ENCODE data around the gene KIFAP3.
"Not testable (repeated sequence)": the region's sequence is repeated elsewhere in the genome, so short reads cannot be mapped to it uniquely, and the experiment has no call there.

KIFAP3 gene

DNA sequence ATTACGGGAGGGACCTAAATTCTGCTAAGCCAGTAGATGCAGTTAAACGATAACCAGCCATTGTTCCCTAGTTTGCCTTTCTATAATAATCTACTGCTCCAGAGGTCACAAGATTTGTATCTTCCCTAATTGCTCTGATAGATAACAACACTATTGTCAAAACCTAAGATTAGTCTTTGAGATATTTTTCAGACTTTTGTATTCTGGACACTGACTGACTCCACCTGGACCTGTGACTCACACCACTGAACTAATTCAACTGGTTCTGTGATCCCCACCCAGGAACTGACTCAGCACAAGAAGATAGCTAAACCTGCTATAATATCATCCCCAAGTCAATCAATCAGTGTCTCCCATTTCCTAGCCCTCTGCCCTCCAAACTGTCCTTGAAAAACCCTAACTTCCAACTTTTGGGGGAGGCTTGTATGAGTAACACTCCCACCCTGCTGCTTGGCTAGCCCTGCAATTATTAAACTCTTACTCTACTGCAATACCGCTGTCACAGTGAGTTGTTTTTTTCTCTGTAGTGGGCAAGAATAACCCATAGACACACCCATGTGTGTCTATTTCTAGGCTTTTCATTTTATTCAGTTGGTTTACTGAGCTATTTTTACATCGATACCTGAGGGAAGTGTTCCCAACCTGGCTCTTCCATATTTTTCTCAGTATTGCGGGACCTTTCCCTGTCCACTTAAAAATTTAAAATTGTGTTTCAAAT lies 11.2 kb downstream of the KIFAP3 start:
- DNase-seq (ENCODE audit: low read depth, low spot score) = no peak
- no peaks in the 10 kb centered on the region for H3K4me1 ChIP-seq (ENCODE audit: insufficient read depth, insufficient read length)
- H3K27me3 ChIP-seq (ENCODE audit: insufficient read depth, insufficient read length) = no peaks in the 10 kb centered on the region
- H3K4me3 ChIP-seq (ENCODE audit: insufficient read length, low read depth) = no peak overlapping the region
- H3K9me3 ChIP-seq (ENCODE audit: insufficient read depth, low read length) = peaks cover 6% of the 10 kb centered on the region
- no peaks in the 10 kb centered on the region for H3K36me3 ChIP-seq (ENCODE audit: insufficient read depth, insufficient read length, low read length)
- TF ChIP-seq YY1 (IDR thresholded peaks at IDR 0.05; ENCODE audit: insufficient read depth, insufficient read length) = no peak
- no peak for TF ChIP-seq SUZ12 (IDR thresholded peaks at IDR 0.05; ENCODE audit: extremely low read depth, insufficient read depth, insufficient read length)
- no peak for TF ChIP-seq ZNF274 (IDR thresholded peaks at IDR 0.05; ENCODE audit: low read depth, low read length)
- no peak overlapping the region for H3K9ac ChIP-seq (ENCODE audit: insufficient read length, low read depth)

DNA sequence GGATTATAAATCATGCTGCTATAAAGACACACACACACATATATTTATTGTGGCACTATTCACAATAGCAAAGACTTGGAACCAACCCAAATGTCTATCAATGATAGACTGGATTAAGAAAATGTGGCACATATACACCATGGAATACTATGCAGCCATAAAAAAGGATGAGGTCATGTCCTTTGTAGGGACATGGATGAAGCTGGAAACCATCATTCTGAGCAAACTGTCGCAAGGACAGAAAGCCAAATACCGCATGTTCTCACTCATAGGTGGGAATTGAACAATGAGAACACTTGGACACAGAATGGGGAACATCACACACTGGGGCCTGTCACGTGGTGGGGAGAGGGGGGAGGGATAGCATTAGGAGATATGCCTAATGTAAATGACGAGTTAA lies 12.8 kb downstream of the KIFAP3 start:
- H3K9me3 ChIP-seq (ENCODE audit: insufficient read depth, low read length); H3K36me3 ChIP-seq (ENCODE audit: insufficient read depth, insufficient read length, low read length); H3K9ac ChIP-seq (ENCODE audit: insufficient read length, low read depth); DNase-seq (ENCODE audit: low read depth, low spot score); H3K27me3 ChIP-seq (ENCODE audit: insufficient read depth, insufficient read length); H3K4me1 ChIP-seq (ENCODE audit: insufficient read depth, insufficient read length); H3K4me3 ChIP-seq (ENCODE audit: insufficient read length, low read depth): not testable (repeated sequence)

DNA sequence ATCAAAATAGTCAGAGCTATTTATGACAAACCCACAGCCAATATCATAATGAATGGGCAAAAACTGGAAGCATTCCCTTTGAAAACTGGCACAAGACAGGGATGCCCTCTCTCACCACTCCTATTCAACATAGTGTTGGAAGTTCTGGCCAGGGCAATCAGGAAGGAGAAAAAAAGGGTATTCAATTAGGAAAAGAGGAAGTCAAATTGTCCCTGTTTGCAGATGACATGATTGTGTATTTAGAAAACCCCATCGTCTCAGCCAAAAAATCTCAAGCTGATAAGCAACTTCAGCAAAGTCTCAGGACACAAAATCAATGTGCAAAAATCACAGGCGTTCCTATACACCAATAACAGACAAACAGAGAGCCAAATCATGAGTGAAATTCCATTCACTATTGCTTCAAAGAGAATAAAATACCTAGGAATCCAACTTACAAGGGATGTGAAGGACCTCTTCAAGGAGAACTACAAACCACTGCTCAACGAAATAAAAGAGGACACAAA lies 14.4 kb downstream of the KIFAP3 start:
- not testable (repeated sequence) for H3K36me3 ChIP-seq (ENCODE audit: insufficient read depth, insufficient read length, low read length); H3K9ac ChIP-seq (ENCODE audit: insufficient read length, low read depth); H3K27me3 ChIP-seq (ENCODE audit: insufficient read depth, insufficient read length); H3K9me3 ChIP-seq (ENCODE audit: insufficient read depth, low read length); H3K4me3 ChIP-seq (ENCODE audit: insufficient read length, low read depth); H3K4me1 ChIP-seq (ENCODE audit: insufficient read depth, insufficient read length); DNase-seq (ENCODE audit: low read depth, low spot score)

DNA sequence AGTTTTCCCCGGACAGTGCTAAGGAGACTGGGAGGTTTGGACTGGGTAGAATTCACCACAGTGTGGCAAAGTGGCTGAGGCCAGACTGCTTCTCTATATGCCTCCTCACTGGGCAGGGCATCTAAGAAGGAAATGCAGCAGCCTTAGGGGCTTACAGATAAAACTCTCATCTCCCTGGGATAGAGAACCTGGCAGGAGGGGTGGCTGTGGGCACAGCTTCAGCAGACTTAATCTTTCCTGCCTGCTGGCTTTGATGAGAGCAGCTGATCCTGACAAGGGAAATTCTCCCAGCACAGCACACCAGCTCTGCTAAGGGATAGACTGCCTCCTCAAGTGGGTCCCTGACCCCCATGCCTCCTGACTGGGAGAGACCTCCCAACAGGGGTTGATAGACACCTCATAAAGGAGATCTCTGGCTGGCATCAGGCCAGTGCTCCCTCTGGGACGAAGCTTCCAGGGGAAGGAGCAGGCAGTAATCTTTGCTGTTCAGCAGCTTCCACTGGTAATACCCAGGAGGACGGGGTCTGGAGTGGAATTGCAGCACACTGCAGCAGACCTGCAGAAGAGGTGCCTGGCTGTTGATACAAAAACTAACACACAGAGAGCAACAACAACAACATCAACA lies 25.2 kb downstream of the KIFAP3 start:
- H3K9me3 ChIP-seq (ENCODE audit: insufficient read depth, low read length) = no peaks in the 10 kb centered on the region
- TF ChIP-seq SUZ12 (IDR thresholded peaks at IDR 0.05; ENCODE audit: extremely low read depth, insufficient read depth, insufficient read length) (no peak), ZNF274 (IDR thresholded peaks at IDR 0.05; ENCODE audit: low read depth, low read length) (no peak), YY1 (IDR thresholded peaks at IDR 0.05; ENCODE audit: insufficient read depth, insufficient read length) (no peak)
- no peaks in the 10 kb centered on the region for H3K36me3 ChIP-seq (ENCODE audit: insufficient read depth, insufficient read length, low read length)
- H3K4me3 ChIP-seq (ENCODE audit: insufficient read length, low read depth) = no peak overlapping the region
- H3K4me1 ChIP-seq (ENCODE audit: insufficient read depth, insufficient read length) = no peaks in the 10 kb centered on the region
- no peaks in the 10 kb centered on the region for H3K27me3 ChIP-seq (ENCODE audit: insufficient read depth, insufficient read length)
- no peak overlapping the region for H3K9ac ChIP-seq (ENCODE audit: insufficient read length, low read depth)
- no peak for DNase-seq (ENCODE audit: low read depth, low spot score)

DNA sequence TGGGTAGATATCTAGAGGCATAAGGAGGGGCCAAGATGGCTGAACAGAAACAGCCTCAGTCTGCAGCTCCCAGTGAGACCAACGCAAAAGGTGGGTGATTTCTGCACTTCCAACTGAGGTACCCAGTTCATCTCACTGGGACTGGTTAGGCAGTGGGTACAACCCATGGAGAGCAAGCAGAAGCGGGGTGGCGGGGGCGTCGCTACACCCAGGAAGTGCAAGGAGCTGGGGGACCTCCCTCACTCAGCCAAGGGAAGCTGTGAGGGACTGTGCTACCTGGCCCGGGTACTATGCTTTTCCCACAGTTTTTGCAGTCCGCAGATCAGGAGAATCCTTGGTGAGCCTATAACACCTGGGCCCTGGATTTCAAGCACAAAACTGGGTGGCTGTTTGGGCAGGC lies 26.0 kb downstream of the KIFAP3 start:
- no peak overlapping the region for H3K4me3 ChIP-seq (ENCODE audit: insufficient read length, low read depth)
- H3K9ac ChIP-seq (ENCODE audit: insufficient read length, low read depth) = no peak overlapping the region
- H3K4me1 ChIP-seq (ENCODE audit: insufficient read depth, insufficient read length) = no peaks in the 10 kb centered on the region
- H3K27me3 ChIP-seq (ENCODE audit: insufficient read depth, insufficient read length) = no peaks in the 10 kb centered on the region
- TF ChIP-seq SUZ12 (IDR thresholded peaks at IDR 0.05; ENCODE audit: extremely low read depth, insufficient read depth, insufficient read length) (no peak), YY1 (IDR thresholded peaks at IDR 0.05; ENCODE audit: insufficient read depth, insufficient read length) (no peak)
- no peaks in the 10 kb centered on the region for H3K36me3 ChIP-seq (ENCODE audit: insufficient read depth, insufficient read length, low read length)
- H3K9me3 ChIP-seq (ENCODE audit: insufficient read depth, low read length) = no peaks in the 10 kb centered on the region
- no peak for DNase-seq (ENCODE audit: low read depth, low spot score)

DNA sequence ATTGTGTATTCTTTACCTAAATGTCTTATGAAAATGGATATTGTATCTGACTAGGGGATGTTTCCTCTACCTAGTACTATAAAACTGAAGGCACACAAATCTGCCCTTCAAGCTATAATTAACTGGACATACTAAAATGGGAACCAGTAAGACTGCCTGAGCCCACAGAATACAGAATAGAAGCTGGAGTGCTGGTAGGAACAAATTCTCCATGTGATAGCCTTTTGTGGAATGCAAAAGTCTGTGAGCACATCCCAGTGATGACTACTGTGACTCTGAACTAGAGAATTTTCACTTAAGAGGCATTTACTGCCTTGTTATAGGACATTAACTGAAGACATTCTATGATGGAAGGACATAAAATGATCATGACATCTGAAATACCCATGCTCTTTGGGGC lies 30.3 kb downstream of the KIFAP3 start:
- H3K4me1 ChIP-seq (ENCODE audit: insufficient read depth, insufficient read length) = no peaks in the 10 kb centered on the region
- no peak for TF ChIP-seq ZNF274 (IDR thresholded peaks at IDR 0.05; ENCODE audit: low read depth, low read length)
- no peak for TF ChIP-seq SUZ12 (IDR thresholded peaks at IDR 0.05; ENCODE audit: extremely low read depth, insufficient read depth, insufficient read length)
- no peak for TF ChIP-seq YY1 (IDR thresholded peaks at IDR 0.05; ENCODE audit: insufficient read depth, insufficient read length)
- no peak overlapping the region for H3K9ac ChIP-seq (ENCODE audit: insufficient read length, low read depth)
- no peak overlapping the region for H3K4me3 ChIP-seq (ENCODE audit: insufficient read length, low read depth)
- no peaks in the 10 kb centered on the region for H3K36me3 ChIP-seq (ENCODE audit: insufficient read depth, insufficient read length, low read length)
- H3K27me3 ChIP-seq (ENCODE audit: insufficient read depth, insufficient read length) = no peaks in the 10 kb centered on the region
- H3K9me3 ChIP-seq (ENCODE audit: insufficient read depth, low read length) = no peaks in the 10 kb centered on the region
- no peak for DNase-seq (ENCODE audit: low read depth, low spot score)

DNA sequence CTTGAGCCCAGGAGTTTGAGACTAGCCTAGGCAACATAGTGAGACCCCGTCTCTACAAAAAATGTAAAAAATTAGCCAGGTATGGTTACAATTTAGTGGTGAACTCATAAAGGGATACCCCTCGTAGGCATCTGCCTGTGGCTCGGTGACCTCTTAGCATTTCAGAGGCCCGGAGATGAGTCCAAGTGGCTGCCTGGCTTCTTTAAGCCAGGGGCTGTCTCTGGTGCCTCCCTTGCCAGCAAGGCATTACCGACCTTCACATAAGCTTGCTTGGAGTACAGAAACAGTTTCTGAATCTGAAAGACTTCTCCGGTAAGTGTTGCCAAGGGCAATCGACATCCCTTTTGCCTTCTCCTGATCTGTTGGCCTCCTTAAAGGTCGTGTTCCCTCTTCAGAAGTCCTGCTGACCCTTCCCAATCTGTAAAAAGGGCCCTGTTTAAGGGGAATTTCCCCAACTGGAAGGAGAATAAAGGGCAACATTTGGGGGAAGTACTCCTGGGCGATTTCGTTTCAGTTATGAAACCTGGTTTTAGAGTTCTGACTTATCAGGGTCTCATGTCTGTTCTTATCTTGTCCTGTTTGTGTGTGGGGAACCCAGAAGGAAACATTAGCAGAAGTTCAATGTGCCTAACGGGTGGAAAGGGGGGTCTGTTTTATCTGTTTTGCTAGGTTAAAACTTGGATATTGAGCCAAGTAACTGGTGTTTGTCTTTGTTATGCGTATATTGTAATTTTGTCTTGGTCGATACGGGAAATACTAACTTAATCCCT lies 32.9 kb downstream of the KIFAP3 start:
- H3K36me3 ChIP-seq (ENCODE audit: insufficient read depth, insufficient read length, low read length) = no peaks in the 10 kb centered on the region
- TF ChIP-seq SUZ12 (IDR thresholded peaks at IDR 0.05; ENCODE audit: extremely low read depth, insufficient read depth, insufficient read length) = no peak
- no peak for TF ChIP-seq ZNF274 (IDR thresholded peaks at IDR 0.05; ENCODE audit: low read depth, low read length)
- TF ChIP-seq YY1 (IDR thresholded peaks at IDR 0.05; ENCODE audit: insufficient read depth, insufficient read length) = no peak
- H3K4me3 ChIP-seq (ENCODE audit: insufficient read length, low read depth) = no peak overlapping the region
- H3K9me3 ChIP-seq (ENCODE audit: insufficient read depth, low read length) = no peaks in the 10 kb centered on the region
- H3K27me3 ChIP-seq (ENCODE audit: insufficient read depth, insufficient read length) = no peaks in the 10 kb centered on the region
- no peaks in the 10 kb centered on the region for H3K4me1 ChIP-seq (ENCODE audit: insufficient read depth, insufficient read length)
- H3K9ac ChIP-seq (ENCODE audit: insufficient read length, low read depth) = no peak overlapping the region
- no peak for DNase-seq (ENCODE audit: low read depth, low spot score)

All from NT2/D1 (cell line).